Lung (tissue), 12 donors: ENCODE data around the gene ADIRF. TPM values are rescaled to one million over a fixed set of nuclear protein-coding genes. Genes with fewer than 3 reads are reported as not detected.

Experiments used
- ATAC-seq: fragments of 200-7000 bp; cut with Tn5 transposase; one replicate; pipeline ENCODE4 v1.9.1; 2020; ENCODE audit warnings: moderate number of reproducible peaks; ENCODE audit not compliant: insufficient read depth, low FRiP score
- DNase-seq, 3 donors: peaks; one replicate each; pipeline ENCODE4 v3.0.0-alpha.2; 2013 to 2017
- H3K27ac ChIP-seq, 2 donors: one replicate each; pipeline ENCODE4 v1.5.1; 2013; ENCODE audit warnings: mild to moderate bottlenecking in 2 of 2, moderate library complexity in 2 of 2, control low read depth in 1 of 2, inconsistent platforms in 1 of 2, low read depth in 1 of 2, low read length in 1 of 2
- H3K27me3 ChIP-seq, 3 donors: one replicate each; pipeline ENCODE4 v1.5.1; 2013; ENCODE audit warnings: low read length in 2 of 3; ENCODE audit not compliant: control insufficient read depth in 3 of 3, insufficient read depth in 3 of 3
- H3K36me3 ChIP-seq, 4 donors: one replicate each; pipeline ENCODE4 v1.5.1; 2013; ENCODE audit warnings: low read length in 4 of 4, mild to moderate bottlenecking in 1 of 4, moderate library complexity in 1 of 4; ENCODE audit not compliant: control insufficient read depth in 4 of 4, insufficient read depth in 4 of 4
- H3K4me1 ChIP-seq, 5 donors: one replicate each; pipeline ENCODE4 v1.5.1; 2013; ENCODE audit warnings: low read length in 5 of 5, mild to moderate bottlenecking in 2 of 5, moderate library complexity in 1 of 5; ENCODE audit not compliant: control insufficient read depth in 5 of 5, insufficient read depth in 5 of 5
- H3K4me3 ChIP-seq: one replicate; pipeline ENCODE4 v1.5.1; 2013; ENCODE audit warnings: mild to moderate bottlenecking, control low read depth, moderate library complexity
- H3K9ac ChIP-seq, 2 donors: one replicate each; pipeline ENCODE4 v1.5.1; 2013; ENCODE audit warnings: low read length in 2 of 2, control low read depth in 1 of 2; ENCODE audit not compliant: insufficient read depth in 1 of 2
- H3K9me3 ChIP-seq, 4 donors: one replicate each; pipeline ENCODE4 v1.5.1; 2013; ENCODE audit warnings: low read length in 3 of 4, mild to moderate bottlenecking in 1 of 4, moderate library complexity in 1 of 4; ENCODE audit not compliant: control insufficient read depth in 4 of 4, insufficient read depth in 3 of 4
- CTCF ChIP-seq: IDR thresholded peaks from 2 replicates; pipeline ENCODE4 v1.5.1; 2012; ENCODE audit warnings: mild to moderate bottlenecking; ENCODE audit errors: control extremely low read depth, extremely low read depth
- WGBS, 2 donors: extraction: QIAGEN DNeasy Blood & Tissue Kit; methylation state at CpG; one replicate each; pipeline ENCODE4 v1.1.7; 2013; 5-methylcytosine and 5-hydroxymethylcytosine counted together
- polyA plus RNA-seq, 2 donors: library from polyadenylated mRNA; stranded (reverse); fragments of 200-250 nt; gene quantifications; one replicate each; pipeline ENCODE4 v1.2.1, GENCODE V29; 2013
- total RNA-seq, 2 donors: library from RNA; depleted of rRNA in 1 of 2; stranded (reverse); fragments of >200 nt in 1 of 2; gene quantifications; one replicate each; pipeline ENCODE4 v1.2.1, GENCODE V29; 2014 to 2021
- donor health status: control.
- donor health status: control.
- donor health status: Bipolar disorder and iron deficiency.
- donor health status: healthy.
- donor health status: DM: yes; HTN: yes; CAD: no.

Gene ADIRF
- total and polyA plus RNA-seq, 4 donors: 61.4 to 597 (median 320) TPM

GRCh38 chr10:86956195-86956847, 12.0 kb upstream of the ADIRF start:
- peaks cover 0 to 52% (median 41%) of the 10 kb centered on the region in 5 donors for H3K4me1 ChIP-seq
- 55 to 57% methylated on average over 7 of the region's 7 CpGs for WGBS, 2 donors
- H3K27ac ChIP-seq: peak overlapping the region; percentile 84 to 87
- no peak for TF ChIP-seq CTCF
- ATAC-seq: no peak
- no peaks in the 10 kb centered on the region for H3K27me3 ChIP-seq
- H3K9ac ChIP-seq: no peak overlapping the region
- DNase-seq: peak in 1 of 3 donors; percentile 5
- peak overlapping the region; percentile 43 for H3K4me3 ChIP-seq
- H3K9me3 ChIP-seq: peaks cover 0 to 4% (median 0%) of the 10 kb centered on the region in 4 donors
- H3K36me3 ChIP-seq: no peaks in the 10 kb centered on the region

GRCh38 chr10:86956848-86957448, 11.3 kb upstream of the ADIRF start:
- no peak overlapping the region for H3K9ac ChIP-seq
- no peaks in the 10 kb centered on the region for H3K27me3 ChIP-seq
- WGBS, 2 donors: 70 to 88% methylated on average over 7 of the region's 7 CpGs
- H3K9me3 ChIP-seq: peaks cover 0 to 2% (median 0%) of the 10 kb centered on the region in 4 donors
- no peak for TF ChIP-seq CTCF
- peak overlapping the region; percentile 84 to 87 for H3K27ac ChIP-seq
- peak overlapping the region; percentile 43 for H3K4me3 ChIP-seq
- ATAC-seq (no peak), DNase-seq (no peak)
- H3K4me1 ChIP-seq: peaks cover 0 to 52% (median 41%) of the 10 kb centered on the region in 5 donors
- H3K36me3 ChIP-seq: no peaks in the 10 kb centered on the region

GRCh38 chr10:86957471-86958115, 10.7 kb upstream of the ADIRF start, which contains the start of gene MMRN2:
Gene MMRN2, minus strand, starts transcription at chr10:86957615. Its CDS starts 74 bp downstream, at chr10:86957541.
- Histone ChIP-seq H3K36me3 (no peaks in the 10 kb centered on the region), H3K9me3 (no peaks in the 10 kb centered on the region), H3K4me1 (peaks cover 0 to 52% (median 41%) of the 10 kb centered on the region in 5 donors), H3K9ac (no peak within 1 kb of the TSS), H3K4me3 (peak within 1 kb of the TSS; percentile 43), H3K27me3 (no peaks in the 10 kb centered on the region), H3K27ac (peak within 1 kb of the TSS; percentile 84 to 87)
- no peak for TF ChIP-seq CTCF
- DNase-seq (peak in 2 of 3 donors; percentile 48 to 69), ATAC-seq (no peak)
- 30 to 42% methylated on average over 9 of the region's 9 CpGs for WGBS, 2 donors
